ENCODE results near the gene GSN. TPM values are rescaled to one million over a fixed set of nuclear protein-coding genes. Genes with fewer than 3 reads are reported as not detected.

Gene GSN
- total RNA-seq, 2 donors from 2014 or later = 3.5 to 5.8 TPM

- no peaks in the 10 kb centered on the region for H3K9me3 Mint-ChIP-seq
Measured at GRCh38 chr9:121239851-121240250, 28.1 kb upstream of the GSN start.

GRCh38 chr9:121240472-121241135 is 27.4 kb upstream of the GSN start:
- DNase-seq (ENCODE audit: low spot score in 2 of 2) = no peak
- Mint-ChIP-seq H3K36me3 (peaks cover 4% of the 10 kb centered on the region in 2 donors), H3K9me3 (no peaks in the 10 kb centered on the region), H3K27ac (no peak overlapping the region)
- no peak for ATAC-seq

More at GRCh38 chr9:121239851-121240250, 28.1 kb upstream of the GSN start:
- ATAC-seq = no peak
- no peak for DNase-seq (ENCODE audit: low spot score in 2 of 2)
- no peak overlapping the region for H3K27ac Mint-ChIP-seq
- peaks cover 4% of the 10 kb centered on the region in 2 donors for H3K36me3 Mint-ChIP-seq

- no peak overlapping the region for H3K27ac Mint-ChIP-seq
- peaks cover 4% of the 10 kb centered on the region in 2 donors for H3K36me3 Mint-ChIP-seq
- ATAC-seq (no peak), DNase-seq (ENCODE audit: low spot score in 2 of 2) (no peak)
- no peaks in the 10 kb centered on the region for H3K9me3 Mint-ChIP-seq
Measured at GRCh38 chr9:121242219-121242958, 25.6 kb upstream of the GSN start.

GRCh38 chr9:121242959-121243346 is 25.0 kb upstream of the GSN start:
- no peak for ATAC-seq

GRCh38 chr9:121246821-121247561 is 21.0 kb upstream of the GSN start:
- ATAC-seq (no peak), DNase-seq (ENCODE audit: low spot score in 2 of 2) (no peak)
- peaks cover 4% of the 10 kb centered on the region in 2 donors for H3K36me3 Mint-ChIP-seq
- no peaks in the 10 kb centered on the region for H3K9me3 Mint-ChIP-seq
- no peak overlapping the region for H3K27ac Mint-ChIP-seq

More at GRCh38 chr9:121242959-121243346, 25.0 kb upstream of the GSN start:
- no peak overlapping the region for H3K27ac Mint-ChIP-seq
- peaks cover 4% of the 10 kb centered on the region in 2 donors for H3K36me3 Mint-ChIP-seq
- H3K9me3 Mint-ChIP-seq = no peaks in the 10 kb centered on the region
- DNase-seq (ENCODE audit: low spot score in 2 of 2) = no peak

- no peak overlapping the region for H3K27ac Mint-ChIP-seq
- ATAC-seq = no peak
- DNase-seq (ENCODE audit: low spot score in 2 of 2) = no peak
Measured at GRCh38 chr9:121249563-121249962, 18.4 kb upstream of the GSN start.

GRCh38 chr9:121252104-121252851 is 15.7 kb upstream of the GSN start:
- Mint-ChIP-seq H3K9me3 (no peaks in the 10 kb centered on the region), H3K36me3 (no peaks in the 10 kb centered on the region), H3K27ac (no peak overlapping the region)
- DNase-seq (ENCODE audit: low spot score in 2 of 2) (no peak), ATAC-seq (no peak)

More at GRCh38 chr9:121249563-121249962, 18.4 kb upstream of the GSN start:
- Mint-ChIP-seq H3K36me3 (no peaks in the 10 kb centered on the region), H3K9me3 (no peaks in the 10 kb centered on the region)

- Mint-ChIP-seq H3K36me3 (no peaks in the 10 kb centered on the region), H3K27ac (no peak overlapping the region), H3K9me3 (no peaks in the 10 kb centered on the region)
- DNase-seq (ENCODE audit: low spot score in 2 of 2) (no peak), ATAC-seq (no peak)
Measured at GRCh38 chr9:121253162-121253561, 14.8 kb upstream of the GSN start.

- no peaks in the 10 kb centered on the region for H3K9me3 Mint-ChIP-seq
- DNase-seq (ENCODE audit: low spot score in 2 of 2) (no peak), ATAC-seq (no peak)
- no peak overlapping the region for H3K27ac Mint-ChIP-seq
- no peaks in the 10 kb centered on the region for H3K36me3 Mint-ChIP-seq
Measured at GRCh38 chr9:121253821-121254501, 14.0 kb upstream of the GSN start.

- H3K36me3 Mint-ChIP-seq = no peaks in the 10 kb centered on the region
- no peak for ATAC-seq
Measured at GRCh38 chr9:121259498-121259897, 8.5 kb upstream of the GSN start.

GRCh38 chr9:121259935-121260334 is 8.0 kb upstream of the GSN start:
- ATAC-seq (no peak), DNase-seq (ENCODE audit: low spot score in 2 of 2) (no peak)
- Mint-ChIP-seq H3K9me3 (no peaks in the 10 kb centered on the region), H3K27ac (no peak overlapping the region), H3K36me3 (no peaks in the 10 kb centered on the region)

More at GRCh38 chr9:121259498-121259897, 8.5 kb upstream of the GSN start:
- no peak overlapping the region for H3K27ac Mint-ChIP-seq
- no peak for DNase-seq (ENCODE audit: low spot score in 2 of 2)
- no peaks in the 10 kb centered on the region for H3K9me3 Mint-ChIP-seq

- Mint-ChIP-seq H3K9me3 (no peaks in the 10 kb centered on the region), H3K36me3 (peaks cover 0 to 5% of the 10 kb centered on the region in 2 donors), H3K27ac (no peak overlapping the region)
- DNase-seq (ENCODE audit: low spot score in 2 of 2) (no peak), ATAC-seq (no peak)
Measured at GRCh38 chr9:121260457-121261106, 7.4 kb upstream of the GSN start.

- Mint-ChIP-seq H3K36me3 (peaks cover 0 to 5% of the 10 kb centered on the region in 2 donors), H3K27ac (no peak overlapping the region), H3K9me3 (no peaks in the 10 kb centered on the region)
- ATAC-seq = no peak
- DNase-seq (ENCODE audit: low spot score in 2 of 2) = no peak
Measured at GRCh38 chr9:121261107-121261460, 6.9 kb upstream of the GSN start.

GRCh38 chr9:121261755-121262154 is 6.2 kb upstream of the GSN start:
- DNase-seq (ENCODE audit: low spot score in 2 of 2) = no peak
- Mint-ChIP-seq H3K9me3 (no peaks in the 10 kb centered on the region), H3K36me3 (peaks cover 0 to 5% of the 10 kb centered on the region in 2 donors), H3K27ac (peak overlapping the region in 1 of 2 donors; percentile 11)
- no peak for ATAC-seq

GRCh38 chr9:121262423-121262822 is 5.5 kb upstream of the GSN start:
- Mint-ChIP-seq H3K27ac (no peak overlapping the region), H3K36me3 (peaks cover 0 to 5% of the 10 kb centered on the region in 2 donors), H3K9me3 (no peaks in the 10 kb centered on the region)
- DNase-seq (ENCODE audit: low spot score in 2 of 2) = no peak
- ATAC-seq = no peak

- ATAC-seq (no peak), DNase-seq (ENCODE audit: low spot score in 2 of 2) (no peak)
- Mint-ChIP-seq H3K9me3 (no peaks in the 10 kb centered on the region), H3K36me3 (peaks cover 0 to 5% of the 10 kb centered on the region in 2 donors), H3K27ac (no peak overlapping the region)
Measured at GRCh38 chr9:121262953-121263352, 5.0 kb upstream of the GSN start.

All from activated naive CD4-positive, alpha-beta T cell treated with anti-CD3 and anti-CD28 coated beads, Interleukin-2, amount 50 U/mL, for 72 hours (primary cell).